Epidermal melanocyte (primary cell): ENCODE measurements around the gene MPRIP.
A peak's percentile ranks its signal among the peaks of the same experiment; 100 is the strongest.

ENCODE experiments used
- DNase-seq: peaks from one replicate; pipeline ENCODE4 v3.0.0; 2011; ENCODE audit warnings: low spot score; ENCODE audit not compliant: insufficient read length

MPRIP gene

GRCh38 chr17:17108451-17109049 is 66.3 kb downstream of the MPRIP start:
- DNase-seq, result peak; percentile 49

- no peak for DNase-seq
Observed at GRCh38 chr17:17109256-17109655, 67.0 kb downstream of the MPRIP start.

DNA sequence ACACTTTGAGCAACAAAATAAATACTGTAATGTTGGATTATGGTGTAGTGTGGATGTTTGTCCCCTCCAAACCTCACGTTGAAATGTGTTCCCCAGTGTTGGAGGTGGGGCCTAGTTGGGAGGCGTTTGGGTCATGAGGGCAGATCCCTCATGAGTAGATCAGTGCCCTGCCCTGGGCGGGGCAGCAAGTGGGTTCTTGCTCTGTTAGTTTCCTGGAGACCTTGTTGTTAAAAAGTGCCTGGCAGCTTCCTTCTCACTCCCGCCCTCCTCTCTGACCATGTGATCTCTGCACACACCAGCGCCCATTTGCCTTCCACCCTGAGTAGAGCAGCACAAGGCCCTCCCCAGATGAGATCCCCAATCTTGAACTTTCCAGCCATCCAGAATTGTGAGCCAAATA is 67.7 kb downstream of the MPRIP start:
- DNase-seq, result no peak

GRCh38 chr17:17110520-17110919 is 68.3 kb downstream of the MPRIP start:
- no peak for DNase-seq

GRCh38 chr17:17111401-17112393 is 69.4 kb downstream of the MPRIP start:
- no peak for DNase-seq

DNA sequence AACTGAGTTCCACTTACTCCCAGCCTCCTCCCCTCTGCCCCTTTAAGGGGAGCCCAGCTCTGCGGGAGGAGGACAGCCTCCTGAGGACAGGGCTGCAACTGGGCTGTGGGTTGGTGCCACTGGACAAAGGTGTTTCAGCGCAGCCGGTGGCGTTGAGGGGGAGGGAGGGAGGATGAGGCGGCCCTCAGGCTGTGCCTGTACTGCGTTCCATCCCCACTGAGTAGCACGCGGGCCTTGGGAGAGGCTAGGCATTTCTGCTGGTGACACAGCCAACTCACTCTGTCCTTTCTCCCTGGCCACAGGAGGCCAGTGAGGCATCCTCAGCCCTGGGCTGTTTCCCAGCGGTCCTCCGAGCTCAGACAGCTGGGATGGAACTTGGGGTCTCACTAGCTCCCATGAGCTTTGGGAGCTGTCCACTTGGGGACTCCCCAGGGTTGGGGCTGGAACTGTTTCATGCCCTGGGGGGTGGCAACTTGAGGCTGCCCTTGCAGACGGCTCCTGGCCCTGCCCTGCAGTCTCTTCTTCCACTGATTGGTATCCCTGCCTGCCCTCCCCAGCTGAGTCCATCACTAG is 70.5 kb downstream of the MPRIP start:
- DNase-seq, result no peak

DNA sequence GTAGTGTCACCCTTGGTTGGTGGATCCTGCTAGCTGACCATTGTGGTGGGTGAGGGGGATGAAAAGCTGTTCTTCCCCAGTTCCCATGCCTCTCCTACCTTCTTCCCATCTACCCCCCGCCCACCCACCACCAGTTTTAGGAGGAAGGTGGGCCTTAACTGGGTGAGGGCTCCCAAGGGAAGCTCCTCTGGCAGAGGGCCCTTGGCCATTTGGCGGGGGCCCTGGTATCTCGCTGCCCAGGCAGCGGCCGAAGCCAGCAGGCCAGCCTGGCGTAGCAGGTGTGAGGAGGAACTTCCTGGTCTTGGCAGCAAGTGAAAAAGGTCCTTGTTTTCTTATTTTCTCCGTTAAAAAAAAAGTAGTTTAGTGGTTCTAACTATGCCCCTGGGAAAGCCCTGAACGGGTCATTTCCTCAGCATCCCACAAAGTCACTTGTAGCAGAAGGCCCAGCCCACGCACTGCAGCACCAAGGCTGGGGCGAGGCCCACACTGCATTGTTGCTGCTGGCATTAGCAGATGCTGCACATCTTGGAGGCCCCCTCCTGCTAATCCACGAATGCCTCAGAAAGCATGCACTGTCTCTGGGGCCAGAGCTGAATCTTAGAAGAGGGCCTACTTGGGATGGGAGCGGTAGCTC is 72.5 kb downstream of the MPRIP start:
- no peak for DNase-seq

DNA sequence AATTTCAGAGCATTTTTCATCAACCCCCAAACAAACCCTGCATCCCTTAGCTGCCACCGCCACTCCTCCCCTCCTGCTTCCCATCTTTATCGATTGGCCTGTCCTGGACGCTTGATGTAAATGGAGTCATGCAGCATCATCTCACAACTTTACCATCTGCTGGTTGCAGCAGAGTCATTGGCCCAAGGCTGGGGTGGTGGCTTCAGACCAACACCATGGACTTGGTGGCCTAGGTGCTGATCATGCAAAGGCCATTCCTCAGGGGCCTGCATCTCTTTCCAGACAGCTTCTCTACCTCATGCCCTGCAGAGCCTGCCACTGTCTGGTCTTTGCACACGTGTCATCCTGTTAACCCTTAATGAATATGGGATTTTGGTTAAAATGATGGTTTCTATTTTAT is 73.4 kb downstream of the MPRIP start:
- no peak for DNase-seq

- no peak for DNase-seq
Observed at GRCh38 chr17:17116406-17116805, 74.1 kb downstream of the MPRIP start.

DNA sequence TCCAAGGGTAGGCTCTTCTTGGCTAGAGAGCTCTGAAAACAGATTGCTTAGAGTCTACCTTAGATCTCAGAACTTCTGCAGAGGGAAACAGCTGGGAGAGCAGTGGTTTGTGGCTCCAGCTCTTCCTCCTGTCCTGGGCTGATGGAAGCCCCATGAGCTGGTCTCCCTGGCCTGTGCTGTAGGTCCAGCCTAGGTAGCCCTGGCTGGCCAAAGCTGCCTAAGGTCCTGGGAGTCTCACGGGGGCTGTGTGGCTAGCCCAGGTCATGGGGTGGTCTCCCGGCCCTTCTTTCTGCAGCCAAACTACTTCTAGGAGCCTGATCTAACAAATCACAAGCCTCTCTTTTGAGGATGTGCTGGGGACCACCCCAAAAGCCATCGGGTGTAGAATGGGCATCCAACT is 75.7 kb downstream of the MPRIP start:
- DNase-seq, result no peak

DNA sequence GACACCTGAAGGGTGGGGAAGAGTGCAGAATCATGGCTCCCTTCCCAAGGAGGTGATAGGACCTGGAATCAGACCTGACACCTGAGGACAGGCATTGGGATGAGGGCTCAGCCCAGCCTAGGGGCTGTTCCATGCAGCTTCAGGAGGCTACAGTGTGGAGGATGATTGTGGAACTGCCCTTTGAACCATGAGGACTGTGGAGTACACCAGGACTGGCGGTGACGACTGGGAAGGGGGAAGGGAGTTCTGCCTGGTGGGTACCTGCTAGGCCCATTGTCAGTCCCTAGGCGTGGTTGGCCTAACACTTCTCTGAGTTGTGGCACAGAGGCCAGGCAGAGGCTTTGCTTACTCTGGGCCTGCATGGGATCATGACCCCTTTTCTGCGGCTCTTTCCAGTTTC is 76.1 kb downstream of the MPRIP start:
- no peak for DNase-seq

GRCh38 chr17:17119106-17119505 is 76.8 kb downstream of the MPRIP start:
- no peak for DNase-seq

- DNase-seq, result no peak
Observed at GRCh38 chr17:17119533-17119932, 77.3 kb downstream of the MPRIP start.

- no peak for DNase-seq
Observed at GRCh38 chr17:17120294-17120693, 78.0 kb downstream of the MPRIP start.

GRCh38 chr17:17120701-17121100 is 78.4 kb downstream of the MPRIP start:
- no peak for DNase-seq

- DNase-seq, result no peak
Observed at GRCh38 chr17:17121162-17121561, 78.9 kb downstream of the MPRIP start.

GRCh38 chr17:17122781-17123483 is 80.7 kb downstream of the MPRIP start:
- no peak for DNase-seq

- no peak for DNase-seq
Observed at GRCh38 chr17:17124341-17124740, 82.1 kb downstream of the MPRIP start.

DNA sequence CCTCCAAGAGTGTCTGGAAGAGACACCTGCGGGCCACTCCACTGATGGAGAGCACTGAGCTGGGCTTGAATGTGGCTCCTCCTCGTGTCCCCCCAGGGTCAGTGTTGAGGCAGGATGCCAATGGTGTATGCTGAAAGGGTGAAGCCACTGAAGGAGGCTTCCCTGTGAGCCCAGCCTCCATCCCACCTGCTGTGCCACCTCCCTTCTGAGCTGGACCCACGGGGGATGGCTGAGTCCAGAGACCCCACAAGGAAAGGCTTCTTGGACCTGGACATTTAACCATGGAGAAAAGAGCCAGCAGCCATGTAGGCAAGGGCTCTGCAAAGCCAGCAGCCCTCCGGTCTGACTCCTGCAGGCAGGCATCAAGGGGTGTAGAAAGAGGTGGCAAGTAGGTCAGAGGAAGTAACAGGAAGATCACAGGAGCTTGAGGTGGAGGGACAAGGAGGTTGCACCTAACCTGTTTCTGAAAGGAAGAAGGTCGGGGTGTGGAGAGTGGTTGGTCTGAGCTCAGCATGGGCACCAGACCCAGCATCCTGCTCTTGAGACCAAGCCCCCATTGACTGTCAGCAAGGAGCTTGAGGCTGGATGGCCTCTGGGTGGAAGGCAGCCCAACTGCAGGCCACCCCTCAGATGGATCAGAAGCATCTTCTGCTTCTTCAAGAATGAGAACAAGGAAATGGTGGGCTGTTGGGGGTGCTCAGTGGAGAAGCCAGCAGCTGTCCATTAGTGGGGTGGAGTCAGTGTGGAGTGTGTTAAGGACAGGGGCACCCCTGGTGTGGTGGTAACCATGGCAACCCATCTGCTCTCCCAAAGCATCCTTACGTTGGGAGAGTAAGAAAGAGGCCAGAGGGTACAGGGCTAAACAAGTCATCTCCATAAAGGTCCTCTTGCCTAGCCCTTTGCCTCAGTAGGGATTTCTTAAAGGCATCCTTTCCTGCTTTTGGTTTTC is 83.2 kb downstream of the MPRIP start:
- no peak for DNase-seq
